OCI-LY1 (cell line): Measurements from ENCODE around the gene KIF23.

ENCODE experiments used
- H2AFZ ChIP-seq: fragments of 200-600 bp; sonication (generic), shearing (Covaris generic); 2 replicates; pipeline ENCODE4 v1.6.0; 2014; ENCODE audit warnings: antibody characterized with exemption, mild to moderate bottlenecking, low read length
- H3F3A ChIP-seq: fragments of 200-600 bp; sonication (generic), shearing (Covaris generic); 2 replicates; pipeline ENCODE4 v1.6.0; 2014; ENCODE audit warnings: mild to moderate bottlenecking, antibody characterized with exemption, low read length, moderate library complexity; ENCODE audit not compliant: insufficient read depth
- H3K27ac ChIP-seq: fragments of 200-600 bp; sonication (generic); 2 replicates; pipeline ENCODE4 v1.5.1; 2014; ENCODE audit warnings: low read length, mixed run types, mild to moderate bottlenecking, low read depth; ENCODE audit not compliant: poor library complexity, severe bottlenecking
- H3K27me3 ChIP-seq: fragments of 200-600 bp; sonication (generic); 2 replicates; pipeline ENCODE4 v1.6.0; 2014; ENCODE audit warnings: antibody characterized with exemption, mild to moderate bottlenecking, low read length, moderate library complexity; ENCODE audit not compliant: insufficient read depth
- H3K36me3 ChIP-seq: fragments of 200-600 bp; sonication (generic); 2 replicates; pipeline ENCODE4 v1.6.1; 2014; ENCODE audit warnings: mild to moderate bottlenecking, antibody characterized with exemption, low read length, moderate library complexity, mixed read lengths; ENCODE audit not compliant: insufficient read depth
- H3K4me1 ChIP-seq: fragments of 200-600 bp; sonication (generic); 2 replicates; pipeline ENCODE4 v1.5.1; 2014; ENCODE audit warnings: mild to moderate bottlenecking, low read length, moderate library complexity; ENCODE audit not compliant: insufficient read depth, severe bottlenecking
- H3K4me2 ChIP-seq: fragments of 200-600 bp; sonication (generic), shearing (Covaris generic); 2 replicates; pipeline ENCODE4 v1.6.1; 2014; ENCODE audit warnings: low read length
- H3K4me3 ChIP-seq: fragments of 200-600 bp; sonication (generic); 2 replicates; pipeline ENCODE4 v1.5.1; 2014; ENCODE audit warnings: low read length, low read depth, mild to moderate bottlenecking, mixed read lengths; ENCODE audit not compliant: poor library complexity, severe bottlenecking
- H3K79me2 ChIP-seq: fragments of 200-600 bp; shearing (Covaris generic); 2 replicates; pipeline ENCODE4 v1.6.1; 2016; ENCODE audit warnings: mixed run types, low read length, mixed read lengths; ENCODE audit not compliant: insufficient read depth
- H3K9ac ChIP-seq: fragments of 200-600 bp; sonication (generic), shearing (Covaris generic); 2 replicates; pipeline ENCODE4 v1.6.1; 2014; ENCODE audit warnings: mild to moderate bottlenecking, low read length, mixed read lengths
- H3K9me2 ChIP-seq: fragments of 200-600 bp; sonication (generic), shearing (Covaris generic); 2 replicates; pipeline ENCODE4 v1.6.1; 2014; ENCODE audit warnings: low read depth, mild to moderate bottlenecking, low read length, mixed read lengths
- H3K9me3 ChIP-seq: fragments of 200-600 bp; shearing (Covaris generic); 2 replicates; pipeline ENCODE4 v1.6.1; 2014; ENCODE audit warnings: low read length, mixed read lengths
- H4K20me1 ChIP-seq: fragments of 200-600 bp; sonication (generic), shearing (Covaris generic); 2 replicates; pipeline ENCODE4 v1.6.0; 2016; ENCODE audit warnings: mild to moderate bottlenecking, low read length; ENCODE audit not compliant: insufficient read depth
- EZH2 ChIP-seq: fragments of 200-600 bp; sonication (generic), shearing (Covaris generic); IDR thresholded peaks from 2 replicates; pipeline ENCODE4 v1.8.0; 2017; ENCODE audit warnings: borderline replicate concordance, mixed run types, mild to moderate bottlenecking, antibody characterized with exemption, low read length, moderate library complexity, mixed read lengths
- TF ChIP-seq, protein P1 (sequence below): fragments of 200-600 bp; sonication (generic), shearing (Covaris generic); IDR thresholded peaks from 2 replicates; pipeline ENCODE4 v1.5.1; 2017; ENCODE audit warnings: mild to moderate bottlenecking, antibody characterized with exemption, low read length, moderate library complexity, mixed read lengths

The KIF23 gene

GRCh38 chr15:69486481-69487110 is 72.4 kb downstream of the KIF23 start:
- TF ChIP-seq, protein P1, sequence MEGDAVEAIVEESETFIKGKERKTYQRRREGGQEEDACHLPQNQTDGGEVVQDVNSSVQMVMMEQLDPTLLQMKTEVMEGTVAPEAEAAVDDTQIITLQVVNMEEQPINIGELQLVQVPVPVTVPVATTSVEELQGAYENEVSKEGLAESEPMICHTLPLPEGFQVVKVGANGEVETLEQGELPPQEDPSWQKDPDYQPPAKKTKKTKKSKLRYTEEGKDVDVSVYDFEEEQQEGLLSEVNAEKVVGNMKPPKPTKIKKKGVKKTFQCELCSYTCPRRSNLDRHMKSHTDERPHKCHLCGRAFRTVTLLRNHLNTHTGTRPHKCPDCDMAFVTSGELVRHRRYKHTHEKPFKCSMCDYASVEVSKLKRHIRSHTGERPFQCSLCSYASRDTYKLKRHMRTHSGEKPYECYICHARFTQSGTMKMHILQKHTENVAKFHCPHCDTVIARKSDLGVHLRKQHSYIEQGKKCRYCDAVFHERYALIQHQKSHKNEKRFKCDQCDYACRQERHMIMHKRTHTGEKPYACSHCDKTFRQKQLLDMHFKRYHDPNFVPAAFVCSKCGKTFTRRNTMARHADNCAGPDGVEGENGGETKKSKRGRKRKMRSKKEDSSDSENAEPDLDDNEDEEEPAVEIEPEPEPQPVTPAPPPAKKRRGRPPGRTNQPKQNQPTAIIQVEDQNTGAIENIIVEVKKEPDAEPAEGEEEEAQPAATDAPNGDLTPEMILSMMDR = no peak
- no peak for TF ChIP-seq EZH2
- Histone ChIP-seq H3K27ac (no peak overlapping the region), H3K9me3 (0 out of 2 replicates have a peak, but pooled peaks cover under 1% of the 10 kb centered on the region), H3K4me3 (no peak overlapping the region), H3F3A (no peaks in the 10 kb centered on the region), H3K36me3 (no peaks in the 10 kb centered on the region), H3K4me2 (no peak overlapping the region), H3K27me3 (peaks cover 5% of the 10 kb centered on the region), H3K79me2 (no peaks in the 10 kb centered on the region), H3K4me1 (no peaks in the 10 kb centered on the region), H3K9me2 (no peaks in the 10 kb centered on the region), H2AFZ (no peak overlapping the region), H4K20me1 (no peaks in the 10 kb centered on the region), H3K9ac (no peak overlapping the region)

GRCh38 chr15:69489073-69489571 is 75.0 kb downstream of the KIF23 start:
- Histone ChIP-seq H3F3A (no peaks in the 10 kb centered on the region), H3K9me3 (0 out of 2 replicates have a peak, but pooled peaks cover 3% of the 10 kb centered on the region), H3K9ac (no peak overlapping the region), H3K27ac (no peak overlapping the region), H3K36me3 (no peaks in the 10 kb centered on the region), H4K20me1 (no peaks in the 10 kb centered on the region), H2AFZ (no peak overlapping the region), H3K9me2 (no peaks in the 10 kb centered on the region), H3K4me3 (no peak overlapping the region), H3K4me2 (no peak overlapping the region), H3K4me1 (no peaks in the 10 kb centered on the region), H3K79me2 (no peaks in the 10 kb centered on the region), H3K27me3 (peaks cover 5% of the 10 kb centered on the region)
- TF ChIP-seq, protein P1 = no peak
- no peak for TF ChIP-seq EZH2

DNA sequence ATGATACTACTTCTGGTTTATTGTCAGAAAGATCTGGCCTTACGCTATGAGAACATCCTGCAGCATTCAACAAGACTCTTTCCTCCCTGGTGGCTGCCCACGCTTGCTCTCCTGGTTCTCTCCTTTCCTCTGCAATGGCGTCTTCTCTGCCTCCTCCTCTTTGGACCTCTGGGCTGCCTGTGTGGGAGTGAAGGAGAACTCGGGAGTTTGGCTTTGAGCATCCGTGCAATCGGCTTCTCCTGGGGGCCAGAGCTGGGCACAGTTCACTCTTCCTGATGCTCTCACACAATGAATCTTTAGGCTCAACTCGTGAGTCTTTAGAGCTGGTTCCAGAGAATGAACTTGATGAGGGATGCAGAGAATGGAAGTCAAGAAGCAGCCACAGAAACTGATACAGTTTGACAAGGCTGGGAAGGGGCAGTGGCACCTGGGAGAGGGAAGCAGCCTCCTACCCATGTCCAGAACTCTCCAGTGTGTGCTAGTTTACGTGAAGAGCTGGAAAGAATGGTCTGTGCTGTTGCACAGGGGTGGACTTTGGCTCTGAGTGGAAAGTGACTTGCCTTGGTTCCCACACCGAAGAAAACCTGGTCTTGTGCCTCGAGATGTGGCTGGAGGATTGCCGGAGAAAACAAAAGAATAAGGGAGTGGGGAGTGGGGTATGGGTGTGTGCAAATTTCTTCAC is 76.3 kb downstream of the KIF23 start:
- Histone ChIP-seq H3K9me3 (0 out of 2 replicates have a peak, but pooled peaks cover 3% of the 10 kb centered on the region), H3F3A (no peaks in the 10 kb centered on the region), H3K4me3 (no peak overlapping the region), H3K27ac (no peak overlapping the region), H3K79me2 (no peaks in the 10 kb centered on the region), H3K9ac (no peak overlapping the region), H2AFZ (no peak overlapping the region), H3K4me2 (no peak overlapping the region), H3K9me2 (no peaks in the 10 kb centered on the region), H3K36me3 (no peaks in the 10 kb centered on the region), H3K4me1 (no peaks in the 10 kb centered on the region), H3K27me3 (peaks cover 5% of the 10 kb centered on the region), H4K20me1 (no peaks in the 10 kb centered on the region)
- TF ChIP-seq, protein P1 = no peak
- no peak for TF ChIP-seq EZH2
